Measurements from ENCODE around the gene SFXN3. TPM values are rescaled to one million over a fixed set of nuclear protein-coding genes. Genes with fewer than 3 reads are reported as not detected.

The SFXN3 gene
- total RNA-seq, 1 experiment from 2014 or later: 35.8 TPM

DNA sequence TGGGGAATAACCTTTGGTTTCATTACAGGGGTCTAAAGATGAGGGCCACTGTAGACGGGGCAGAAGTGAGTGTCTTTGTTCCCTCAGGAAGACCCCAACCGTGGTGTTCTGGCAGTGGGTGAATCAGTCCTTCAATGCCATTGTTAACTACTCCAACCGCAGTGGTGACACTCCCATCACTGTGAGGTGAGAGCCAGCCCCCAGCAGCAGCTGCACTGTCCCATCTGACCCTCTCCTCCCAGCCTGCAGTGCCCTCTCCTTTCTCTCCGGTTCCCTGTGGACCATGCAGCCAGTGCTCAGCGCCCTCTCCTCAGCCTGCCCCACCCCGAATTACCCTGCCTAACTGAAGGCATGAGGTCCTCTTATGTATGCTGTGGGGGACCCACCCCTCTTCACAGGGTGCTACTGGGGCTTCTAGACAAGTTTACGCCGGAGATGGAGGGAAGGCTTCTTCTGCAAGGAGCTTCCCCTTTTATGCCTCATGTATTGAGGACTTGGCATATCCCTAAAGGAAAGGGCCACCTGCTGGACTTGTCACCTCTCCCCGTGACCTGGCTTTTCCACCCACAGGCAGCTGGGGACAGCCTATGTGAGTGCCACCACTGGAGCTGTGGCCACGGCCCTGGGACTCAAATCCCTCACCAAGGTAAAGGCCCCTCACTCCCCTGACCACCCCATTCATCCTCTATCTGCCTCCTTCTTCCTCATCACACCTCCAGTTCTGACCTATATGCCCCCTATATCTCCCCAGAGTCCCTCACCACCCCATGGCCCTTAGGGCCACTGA is 5.1 kb downstream of the SFXN3 start:
- DNase-seq (ENCODE audit: low spot score): no peak

DNA sequence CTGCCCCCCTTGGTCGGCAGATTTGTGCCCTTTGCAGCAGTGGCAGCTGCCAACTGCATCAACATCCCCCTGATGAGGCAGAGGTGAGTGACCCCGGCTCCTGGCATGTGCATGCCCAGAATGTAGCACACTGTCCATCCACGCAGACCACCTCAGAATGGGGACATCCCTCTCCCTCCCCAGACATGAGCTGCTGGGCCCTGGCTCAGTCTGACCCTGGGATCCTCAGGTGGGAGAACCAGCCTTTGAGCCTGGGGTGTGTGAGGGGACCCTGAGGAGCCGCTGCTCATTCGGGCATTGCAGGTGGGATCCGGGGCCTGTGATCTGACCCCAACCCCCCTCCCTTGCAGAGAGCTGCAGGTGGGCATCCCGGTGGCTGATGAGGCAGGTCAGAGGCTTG is 5.7 kb downstream of the SFXN3 start:
- no peak for DNase-seq (ENCODE audit: low spot score)

DNA sequence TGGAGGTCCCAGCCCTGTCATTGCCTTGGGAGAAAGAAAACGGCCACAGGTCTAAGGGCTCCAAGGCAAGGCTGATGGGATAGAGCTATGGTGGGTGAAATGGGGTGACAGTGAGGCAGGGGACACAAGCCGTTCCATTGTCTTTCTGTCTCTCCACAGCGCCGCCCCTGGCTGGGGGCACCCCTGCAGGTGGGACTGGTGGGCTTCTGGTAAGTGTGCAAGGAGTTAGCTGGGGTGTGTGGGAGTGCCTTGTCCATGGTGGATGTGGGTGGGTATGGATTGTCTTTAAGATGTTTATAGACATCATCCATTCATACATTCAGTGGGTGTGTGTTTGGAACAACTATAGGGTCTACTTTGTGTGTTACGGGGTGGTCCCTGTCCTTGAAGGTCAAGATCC is 7.5 kb downstream of the SFXN3 start:
- no peak for DNase-seq (ENCODE audit: low spot score)

DNA sequence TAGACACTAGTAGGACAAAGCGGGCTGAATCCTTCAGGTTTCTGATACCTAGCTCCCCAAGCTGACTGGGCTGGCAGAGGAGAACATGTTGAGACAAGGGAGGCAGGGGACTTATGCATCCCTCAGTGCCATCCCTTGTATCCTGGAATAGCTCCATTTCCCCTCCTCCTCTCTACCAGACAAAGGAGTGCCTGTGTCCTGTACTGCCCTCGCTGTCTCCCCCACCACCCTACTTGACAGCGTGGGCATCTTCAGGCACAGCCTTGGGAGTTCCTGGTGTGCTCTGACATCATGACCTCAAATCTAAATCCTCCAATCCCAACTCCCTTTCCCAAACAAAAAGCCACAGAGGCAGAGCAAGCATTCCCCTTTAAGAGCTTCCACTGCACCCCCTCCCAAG is 9.0 kb downstream of the SFXN3 start:
- no peak for DNase-seq (ENCODE audit: low spot score)

DNA sequence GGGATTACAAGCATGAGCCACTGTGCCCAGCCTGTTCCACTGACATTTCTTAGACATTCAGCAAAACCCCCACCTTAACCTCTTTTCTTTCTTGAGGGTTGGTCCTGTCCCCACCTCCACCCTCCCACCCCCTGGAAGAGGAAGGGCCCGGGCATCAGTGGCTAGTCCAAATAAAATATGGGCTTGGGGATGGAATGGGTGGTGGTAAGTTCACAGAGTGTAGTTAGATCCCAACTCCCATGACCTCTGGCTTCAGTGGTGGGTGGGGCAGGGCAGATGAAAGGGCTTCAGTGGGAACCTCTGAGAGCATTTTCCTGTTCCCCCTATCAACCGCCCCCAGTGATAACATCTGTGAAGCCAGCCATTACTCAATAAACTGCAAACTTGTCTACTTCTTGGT is 9.8 kb downstream of the SFXN3 start:
- no peak for DNase-seq (ENCODE audit: low spot score)

DNA sequence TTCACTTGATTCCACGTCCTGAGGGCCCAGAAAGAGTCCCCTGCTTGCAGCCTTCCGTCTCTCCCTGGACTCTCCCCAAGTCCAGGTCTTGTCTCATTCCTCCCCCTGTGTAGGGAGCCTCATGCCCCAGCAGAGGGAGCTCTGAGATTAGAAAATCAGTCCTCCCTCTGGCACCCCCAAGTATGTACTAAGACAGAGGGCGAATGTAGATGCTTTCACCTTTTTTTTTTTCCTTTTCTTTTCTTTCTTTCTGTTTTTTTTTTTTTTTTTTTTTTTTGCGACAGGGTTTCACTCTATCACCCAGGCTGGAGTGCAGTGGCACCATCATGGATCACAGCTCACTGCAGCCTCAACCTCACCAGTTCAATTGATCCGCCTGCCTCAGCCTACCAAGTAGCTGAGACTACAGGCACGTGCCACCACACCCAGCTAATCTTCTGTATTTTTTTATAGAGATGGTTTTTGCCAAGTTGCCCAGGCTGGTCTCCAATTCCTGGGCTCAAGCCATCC is 10.3 kb downstream of the SFXN3 start:
- DNase-seq (ENCODE audit: low spot score): peak; percentile 82

DNA sequence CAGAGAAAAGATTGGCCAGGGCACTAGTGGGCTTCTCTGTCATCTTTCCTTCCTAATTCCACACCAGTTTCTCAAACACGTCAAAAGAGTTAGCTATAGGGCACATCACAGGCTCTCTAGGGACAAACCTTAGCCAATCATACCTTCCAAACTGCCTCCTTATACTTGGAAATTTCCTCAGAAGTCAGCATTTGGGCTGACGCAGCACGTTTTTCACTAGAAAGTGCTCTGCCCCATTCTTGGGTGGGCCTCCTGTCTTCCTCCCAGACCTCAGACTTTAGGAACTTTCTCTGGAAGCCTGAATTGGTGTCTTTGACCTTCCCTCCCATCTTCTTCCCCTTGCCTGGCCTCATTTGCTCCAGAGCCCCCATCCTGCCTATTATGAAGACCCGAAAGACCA is 11.1 kb downstream of the SFXN3 start:
- no peak for DNase-seq (ENCODE audit: low spot score)

DNA sequence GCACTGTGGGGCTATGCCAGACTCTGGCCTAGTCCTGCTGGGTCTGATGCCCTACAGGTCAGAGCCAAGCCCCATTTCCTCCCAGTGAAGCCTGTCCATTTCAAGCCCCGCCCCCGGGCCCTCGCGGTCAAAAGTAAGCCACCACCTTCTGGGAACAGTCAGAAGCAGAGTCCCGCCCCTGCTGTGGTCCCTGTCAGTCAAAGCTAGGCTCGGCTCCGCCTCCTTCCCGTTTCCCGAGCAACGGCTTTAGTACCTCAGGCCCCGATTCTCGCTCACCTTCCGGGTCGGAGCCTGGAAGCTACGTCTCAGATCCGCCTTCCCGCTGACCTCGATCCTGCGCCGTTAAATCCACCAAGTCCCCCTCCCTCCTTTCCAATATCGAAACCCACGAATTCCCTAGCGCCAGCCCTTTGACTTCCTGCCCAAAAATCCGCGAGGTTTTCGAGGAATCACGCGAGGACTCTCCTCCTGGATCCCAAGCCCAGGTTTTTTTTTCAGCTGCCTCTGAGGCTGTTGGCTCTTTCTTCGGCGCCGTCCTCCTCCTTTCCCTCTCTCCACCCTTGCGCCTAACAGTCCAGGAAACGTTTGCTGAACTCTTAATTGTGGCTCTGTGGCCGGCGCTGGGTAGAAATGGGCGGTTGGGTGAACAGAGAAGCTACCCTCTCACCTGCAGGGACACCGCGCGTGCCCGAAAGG is 11.8 kb downstream of the SFXN3 start:
- peak; percentile 98 for DNase-seq (ENCODE audit: low spot score)

DNA sequence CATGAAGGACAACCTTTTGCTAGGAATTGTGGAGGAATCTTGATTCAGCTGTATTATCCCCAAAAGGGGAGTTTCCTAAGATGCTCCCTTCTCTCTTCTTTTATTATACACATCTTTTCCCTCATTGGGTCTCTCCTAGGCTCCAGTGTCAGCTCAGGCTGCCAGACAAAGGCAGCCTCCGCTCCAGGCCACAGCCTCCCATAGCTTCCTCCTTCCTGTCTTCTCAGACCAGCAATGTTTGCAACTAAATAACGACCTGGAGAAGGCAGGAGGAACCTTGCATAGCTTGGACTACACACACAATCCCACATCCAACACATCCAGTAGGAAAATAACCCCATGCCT is 12.3 kb downstream of the SFXN3 start:
- DNase-seq (ENCODE audit: low spot score): no peak

DNA sequence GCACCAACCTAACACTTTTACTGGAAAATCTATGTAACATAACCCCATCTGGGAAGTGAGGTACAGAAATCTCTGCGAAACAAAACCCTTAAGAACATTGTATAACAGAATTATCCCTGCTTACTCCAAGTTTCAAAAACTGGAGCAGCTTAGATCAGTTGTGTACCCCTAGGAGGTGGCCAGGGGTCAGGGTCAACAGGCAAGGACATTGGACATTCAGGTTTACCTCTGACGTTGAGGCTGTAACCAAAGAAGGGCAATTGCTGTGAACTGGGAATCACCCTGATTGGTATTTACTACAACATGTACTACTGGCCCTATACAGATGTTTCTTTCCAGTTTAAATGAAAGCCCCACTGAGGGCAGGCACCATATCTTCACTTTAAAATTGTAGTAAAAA is 13.1 kb downstream of the SFXN3 start:
- DNase-seq (ENCODE audit: low spot score): no peak

DNA sequence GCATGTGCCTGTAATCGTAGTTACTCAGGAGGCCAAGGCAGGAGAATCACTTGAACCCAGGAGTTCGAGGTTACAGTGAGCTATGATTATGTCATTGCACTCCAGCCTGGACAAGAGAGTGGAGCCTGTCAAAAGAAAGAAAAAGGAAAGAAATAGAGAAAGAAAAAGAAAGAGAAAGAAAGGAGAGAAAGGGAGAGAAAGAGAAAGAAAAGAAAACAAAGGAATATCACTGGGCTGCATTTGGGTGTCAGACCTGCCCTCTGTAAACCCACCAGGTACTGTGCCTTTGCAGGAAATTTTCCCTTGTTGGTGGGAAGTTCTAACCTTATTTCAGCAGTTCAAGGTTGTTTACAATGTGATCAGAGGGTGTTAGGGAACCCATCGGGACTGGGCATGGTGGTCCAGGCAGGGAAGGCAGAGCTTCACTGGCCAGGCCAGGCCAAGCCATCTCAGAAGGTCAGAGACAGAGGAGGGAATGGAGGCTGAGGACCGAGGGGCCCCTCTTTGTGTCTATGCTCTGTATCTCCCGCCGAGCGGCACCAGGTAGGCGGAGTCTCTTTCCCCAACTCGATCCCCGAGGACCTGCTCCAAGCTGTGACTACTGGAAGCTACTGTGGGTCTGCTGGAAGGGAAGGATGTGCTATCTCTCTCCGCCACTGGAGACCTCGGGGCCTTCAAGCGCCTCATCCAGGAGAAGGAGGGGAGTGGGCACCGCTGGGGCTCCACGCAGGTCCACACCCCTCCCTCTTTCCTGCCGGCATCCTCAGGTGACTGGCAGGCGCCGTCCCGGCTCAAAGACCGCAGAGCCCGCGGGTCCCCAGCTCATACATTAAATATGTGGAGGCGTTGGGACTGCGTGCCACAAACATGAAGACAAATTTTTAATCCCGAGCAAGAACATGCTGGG is 15.6 kb downstream of the SFXN3 start:
- no peak for DNase-seq (ENCODE audit: low spot score)

DNA sequence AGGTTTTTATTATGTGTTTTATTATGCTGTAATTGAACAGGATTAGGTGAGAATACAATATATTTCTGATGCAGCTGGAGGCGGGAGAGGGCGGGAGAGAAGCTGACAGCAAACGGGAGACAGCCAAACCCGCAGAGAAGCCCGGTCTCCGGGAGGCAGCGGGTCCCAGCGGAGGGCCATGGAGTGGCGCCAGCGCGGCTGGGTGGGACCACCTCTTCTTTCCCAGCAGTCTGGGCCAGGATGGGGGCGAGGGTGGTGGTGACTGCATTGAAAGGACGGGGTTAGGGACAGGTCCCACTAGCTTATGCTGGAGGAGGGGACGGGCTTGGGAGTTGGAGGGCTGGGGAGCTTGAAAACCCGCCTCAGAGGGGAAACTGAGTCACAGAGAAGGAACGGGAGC is 16.2 kb downstream of the SFXN3 start:
- DNase-seq (ENCODE audit: low spot score): no peak

DNA sequence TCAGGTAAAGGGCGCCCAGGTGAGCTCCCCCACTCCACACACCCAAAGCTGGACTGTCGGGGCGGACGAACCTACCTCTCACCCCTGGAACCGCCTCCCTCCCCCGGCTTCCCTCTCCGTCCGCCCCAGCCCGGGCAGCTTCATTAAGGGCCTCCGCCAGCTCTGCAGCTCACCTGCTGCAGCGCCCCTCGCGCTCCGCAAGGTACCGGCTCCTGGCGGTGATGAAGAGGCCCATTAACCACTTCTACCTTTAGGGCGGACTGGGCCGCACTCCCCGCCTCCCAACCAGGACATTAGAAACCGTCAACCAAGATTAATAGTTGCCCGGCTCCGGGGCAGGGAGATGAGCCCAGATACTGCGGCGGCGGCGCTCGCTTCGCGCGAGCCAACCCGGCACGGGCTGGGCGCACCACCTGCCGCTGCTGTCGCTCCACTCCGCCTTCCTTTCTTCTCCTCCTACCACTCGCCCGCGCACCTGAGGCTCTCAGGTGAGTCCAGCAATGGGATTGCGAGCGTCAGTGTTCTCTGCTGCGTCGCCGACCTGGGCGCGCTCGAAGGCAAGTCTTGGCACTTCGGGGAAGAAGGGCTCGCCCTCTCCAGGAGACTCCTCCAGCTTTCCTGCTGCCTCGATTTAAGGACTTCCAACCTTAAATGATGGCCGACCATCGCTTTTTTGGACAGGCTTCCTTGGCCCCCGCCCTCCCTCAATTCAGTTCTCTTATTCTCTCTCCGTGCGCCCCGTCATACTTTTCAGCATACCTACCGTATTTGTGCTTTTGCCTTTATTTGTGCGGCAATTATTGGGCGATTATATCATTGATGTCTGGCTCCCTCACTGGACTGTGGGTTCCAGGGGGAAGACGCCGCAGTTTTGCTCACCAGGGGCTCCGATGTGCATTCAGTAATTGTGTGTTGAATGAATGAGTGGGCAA is 17.2 kb downstream of the SFXN3 start:
- DNase-seq (ENCODE audit: low spot score): no peak

DNA sequence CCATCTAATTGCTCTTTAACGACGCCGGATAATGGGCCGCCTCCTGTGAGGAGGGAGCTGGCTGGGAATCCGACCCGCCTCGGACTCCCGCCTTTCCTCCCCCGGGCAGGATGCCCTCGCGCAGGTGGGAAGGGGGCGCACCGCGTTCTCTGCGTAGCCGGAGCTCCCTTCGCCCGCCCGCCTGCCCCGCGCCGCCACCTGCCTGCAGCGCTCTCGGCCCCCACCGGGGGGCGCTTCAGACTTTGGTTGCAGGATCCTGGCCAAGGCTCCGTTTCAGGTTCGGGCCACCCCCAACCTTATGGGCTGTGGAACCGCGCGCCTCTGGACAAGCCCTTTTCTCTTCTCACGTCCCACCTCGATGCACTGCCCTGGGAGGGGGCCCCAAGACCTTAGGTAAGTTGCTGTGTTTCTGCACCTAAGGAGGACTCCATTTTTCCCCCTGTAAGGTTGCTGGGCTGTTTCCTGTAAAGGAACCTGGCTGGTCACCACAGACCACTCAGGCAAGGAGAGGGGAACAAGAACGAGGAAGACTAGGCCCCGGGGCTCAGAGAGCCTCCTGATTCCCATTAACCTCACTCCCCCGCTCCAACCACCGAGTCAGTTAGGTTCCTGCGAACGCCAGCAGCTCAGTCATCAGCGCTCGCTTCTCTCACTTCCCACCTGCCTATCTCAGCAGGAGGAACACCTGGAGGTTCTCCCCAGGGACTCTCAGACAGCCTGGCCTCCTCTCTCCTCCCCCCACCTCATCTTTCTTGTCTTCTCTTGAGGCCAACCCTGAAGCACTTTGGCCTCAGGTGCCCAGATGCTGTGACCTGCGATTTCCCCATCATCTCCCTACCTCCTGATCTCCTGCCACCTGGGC is 19.4 kb downstream of the SFXN3 start:
- no peak for DNase-seq (ENCODE audit: low spot score)

DNA sequence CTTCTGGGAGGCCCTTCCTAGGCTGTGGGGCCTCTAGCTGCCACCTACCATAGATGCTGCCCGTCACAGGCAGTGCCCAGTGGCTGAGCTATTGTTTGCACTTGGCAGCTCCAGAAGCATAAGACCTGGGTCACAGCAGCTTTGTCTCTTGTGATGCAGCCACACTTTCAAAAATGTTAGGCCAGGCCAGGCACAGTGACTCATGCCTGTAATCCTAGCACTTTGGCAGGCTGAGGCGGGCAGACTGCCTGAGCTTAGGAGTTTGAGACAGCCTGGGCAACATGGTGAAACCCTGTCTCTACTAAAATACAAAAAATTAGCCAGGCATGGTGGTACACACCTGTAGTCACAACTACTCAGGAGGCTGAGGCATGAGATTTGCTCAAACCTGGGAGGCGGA is 21.3 kb downstream of the SFXN3 start:
- peak; percentile 87 for DNase-seq (ENCODE audit: low spot score)

DNA sequence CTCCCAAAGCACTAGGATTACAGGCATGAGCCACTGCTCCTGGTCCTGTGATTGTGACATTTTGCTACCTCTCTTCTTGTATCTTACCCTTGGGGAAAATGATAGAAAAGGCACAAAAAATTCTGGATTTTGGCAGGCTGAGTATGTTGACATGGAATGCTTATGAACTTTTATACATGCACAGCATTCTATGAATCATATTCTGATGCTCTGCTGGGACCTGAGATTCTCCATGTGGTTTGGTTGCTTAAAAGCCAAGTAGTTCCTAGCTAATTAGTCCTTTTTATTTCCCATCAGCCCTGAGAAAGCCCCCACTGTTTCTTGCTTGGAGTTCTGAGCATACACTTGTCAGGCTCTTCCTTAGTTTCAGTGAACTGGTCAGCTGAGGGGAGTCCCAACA is 22.5 kb downstream of the SFXN3 start:
- no peak for DNase-seq (ENCODE audit: low spot score)

DNA sequence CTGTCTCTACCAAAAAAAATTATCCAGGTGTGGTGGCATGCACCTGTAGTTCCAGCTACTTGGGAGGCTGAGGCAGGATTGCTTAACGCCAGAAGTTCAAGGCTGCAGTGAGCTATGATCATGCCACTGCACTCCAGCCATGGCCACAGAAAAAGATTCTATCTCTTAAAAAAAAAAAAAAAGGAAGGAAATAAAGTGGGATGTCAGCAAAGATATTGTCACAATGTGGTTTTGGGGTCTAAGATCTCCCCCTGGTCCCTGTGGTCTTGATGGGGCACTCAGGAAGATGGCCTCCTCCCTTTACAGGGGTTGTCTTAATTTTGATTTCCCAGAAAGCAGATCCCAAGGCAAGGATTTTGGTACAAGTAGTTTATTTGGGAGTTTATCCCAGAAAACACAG is 23.3 kb downstream of the SFXN3 start:
- no peak for DNase-seq (ENCODE audit: low spot score)

DNA sequence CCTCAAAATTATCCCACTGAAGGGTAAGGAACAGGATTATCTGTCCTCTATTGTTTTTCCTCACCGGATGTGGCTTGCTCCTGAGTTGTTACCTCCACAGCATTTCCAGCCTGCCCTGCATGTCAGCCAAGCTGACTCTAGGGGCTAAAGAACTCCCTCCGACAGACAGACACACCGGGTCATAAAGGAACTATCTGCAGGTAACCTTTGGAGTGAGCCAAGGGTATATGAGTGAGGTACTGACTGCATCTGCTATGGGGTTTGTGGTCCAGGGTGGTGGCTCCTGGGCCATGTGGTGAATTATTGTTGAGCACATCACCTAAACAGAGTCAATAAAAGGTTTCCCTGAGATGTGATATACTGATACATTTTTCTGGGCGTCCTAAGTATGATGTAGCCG is 23.8 kb downstream of the SFXN3 start:
- DNase-seq (ENCODE audit: low spot score): no peak

DNA sequence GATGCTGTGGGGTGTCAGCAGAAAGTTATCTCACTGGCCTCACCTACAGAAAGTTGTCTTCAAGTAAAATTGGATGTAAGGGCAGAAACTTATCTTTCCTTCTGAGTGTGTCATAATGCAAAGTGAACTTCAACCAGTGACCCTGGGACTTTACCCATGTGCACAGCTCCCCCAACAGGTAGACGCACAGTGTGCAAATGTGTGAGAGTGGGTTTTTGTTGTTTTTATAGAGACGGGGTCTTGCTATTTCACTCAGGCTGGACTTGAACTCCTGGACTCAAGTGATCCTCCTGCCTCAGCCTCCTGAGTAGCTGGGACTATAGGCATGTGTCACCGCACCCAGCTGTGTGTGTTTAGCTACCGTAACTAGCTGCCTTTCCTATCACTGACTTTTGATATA is 24.4 kb downstream of the SFXN3 start:
- DNase-seq (ENCODE audit: low spot score): no peak
